DND-41 (cell line): ENCODE data around the gene SSR2.

Experiments
- ATAC-seq: fragments of 200-7000 bp; cut with Tn5 transposase; 3 replicates; pipeline ENCODE4 v1.9.1; 2021; ENCODE audit warnings: low read depth; ENCODE audit not compliant: insufficient read depth
- DNase-seq: peaks from one replicate; pipeline ENCODE4 v3.0.0-alpha.2; 2020
- H2AFZ ChIP-seq: 2 replicates; pipeline ENCODE4 v1.6.0; 2012; ENCODE audit warnings: low read depth, low read length
- H3K27ac ChIP-seq: 2 replicates; pipeline ENCODE4 v1.5.1; 2012; ENCODE audit warnings: low read length, inconsistent platforms
- H3K27me3 ChIP-seq: fragments of 200-600 bp; sonication (generic); 2 replicates; pipeline ENCODE4 v1.6.0; 2012; ENCODE audit warnings: low read length, mild to moderate bottlenecking, inconsistent platforms; ENCODE audit not compliant: insufficient read depth, poor library complexity
- H3K36me3 ChIP-seq: 2 replicates; pipeline ENCODE4 v1.5.1; 2012; ENCODE audit warnings: low read length, inconsistent platforms; ENCODE audit not compliant: insufficient read depth
- H3K4me1 ChIP-seq: 2 replicates; pipeline ENCODE4 v1.5.1; 2012; ENCODE audit warnings: mild to moderate bottlenecking, low read length; ENCODE audit not compliant: insufficient read depth
- H3K4me2 ChIP-seq: 2 replicates; pipeline ENCODE4 v1.6.0; 2012; ENCODE audit warnings: mild to moderate bottlenecking, moderate library complexity, low read length, inconsistent platforms; ENCODE audit not compliant: insufficient read depth
- H3K4me3 ChIP-seq, 2 experiments: fragments of 200-600 bp in 1 of 2; shearing (Covaris generic) in 1 of 2; 2 replicates each; pipeline ENCODE4 v1.5.1; 2012 to 2016; ENCODE audit warnings: inconsistent platforms in 2 of 2, low read length in 2 of 2, mild to moderate bottlenecking in 2 of 2, low read depth in 1 of 2, moderate library complexity in 1 of 2
- H3K79me2 ChIP-seq: 2 replicates; pipeline ENCODE4 v1.6.0; 2012; ENCODE audit warnings: low read length, inconsistent platforms; ENCODE audit not compliant: insufficient read depth
- H3K9ac ChIP-seq: 2 replicates; pipeline ENCODE4 v1.6.0; 2012; ENCODE audit warnings: low read depth, mild to moderate bottlenecking, inconsistent platforms, low read length, moderate library complexity
- H3K9me3 ChIP-seq: 2 replicates; pipeline ENCODE4 v1.5.1; 2012; ENCODE audit warnings: low read length, moderate library complexity, mild to moderate bottlenecking, inconsistent platforms; ENCODE audit not compliant: insufficient read depth, severe bottlenecking
- H4K20me1 ChIP-seq: 2 replicates; pipeline ENCODE4 v1.6.0; 2012; ENCODE audit warnings: low read length; ENCODE audit not compliant: insufficient read depth
- CTCF ChIP-seq: IDR thresholded peaks from 2 replicates; pipeline ENCODE4 v1.5.1; 2012; ENCODE audit warnings: borderline replicate concordance, low read length, moderate library complexity, mild to moderate bottlenecking; ENCODE audit not compliant: poor library complexity, severe bottlenecking; ENCODE audit errors: extremely low read depth
- EZH2 ChIP-seq: IDR thresholded peaks from 3 replicates; pipeline ENCODE4 v1.6.1; 2012; ENCODE audit warnings: borderline replicate concordance, low read depth, mild to moderate bottlenecking, moderate library complexity, low read length, inconsistent platforms; ENCODE audit not compliant: severe bottlenecking

Gene SSR2

GRCh38 chr1:156019946-156020292 lies 832 bp downstream of the SSR2 start:
- Histone ChIP-seq H4K20me1 (peaks cover 5% of the 10 kb centered on the region; the same call in 1 of the 2 replicates), H3K27ac (peak overlapping the region; percentile 92), H2AFZ (peak overlapping the region; percentile 80; the same call in 1 of the 2 replicates), H3K9ac (peak overlapping the region; percentile 77), H3K4me1 (peaks cover 20% of the 10 kb centered on the region), H3K36me3 (peaks cover 24% of the 10 kb centered on the region), H3K79me2 (peaks cover 27% of the 10 kb centered on the region), H3K4me3 (peak overlapping the region; percentile 72 to 98), H3K4me2 (peak overlapping the region; percentile 95), H3K27me3 (no peaks in the 10 kb centered on the region), H3K9me3 (no peaks in the 10 kb centered on the region)
- ATAC-seq (no peak), DNase-seq (no peak)
- TF ChIP-seq CTCF: no peak
- TF ChIP-seq EZH2: no peak

- H3K4me3 ChIP-seq: no peak overlapping the region
- DNase-seq (no peak), ATAC-seq (no peak)
- H3K27ac ChIP-seq: no peak overlapping the region
- H2AFZ ChIP-seq: no peak overlapping the region
- peaks cover 9% of the 10 kb centered on the region for H3K4me1 ChIP-seq
- H3K4me2 ChIP-seq: no peak overlapping the region
- H3K36me3 ChIP-seq: peaks cover 70% of the 10 kb centered on the region
- no peak overlapping the region for H3K9ac ChIP-seq
- H4K20me1 ChIP-seq: peaks cover 5% of the 10 kb centered on the region; the same call in 1 of the 2 replicates
- no peak for TF ChIP-seq CTCF
- TF ChIP-seq EZH2: no peak
- no peaks in the 10 kb centered on the region for H3K9me3 ChIP-seq
- no peaks in the 10 kb centered on the region for H3K27me3 ChIP-seq
- peaks cover 19% of the 10 kb centered on the region for H3K79me2 ChIP-seq
These were observed 5.9 kb downstream of the SSR2 start for GRCh38 chr1:156014829-156015228.

- H3K27ac ChIP-seq: no peak overlapping the region
- H2AFZ ChIP-seq: no peak overlapping the region
- peaks cover 70% of the 10 kb centered on the region for H3K36me3 ChIP-seq
- TF ChIP-seq CTCF (no peak), EZH2 (no peak)
- H3K4me2 ChIP-seq: no peak overlapping the region
- H3K4me1 ChIP-seq: no peaks in the 10 kb centered on the region
- H3K4me3 ChIP-seq: no peak overlapping the region
- ATAC-seq: no peak
- no peaks in the 10 kb centered on the region for H3K27me3 ChIP-seq
- H3K79me2 ChIP-seq: 0 out of 2 replicates have a peak, but pooled peaks cover 2% of the 10 kb centered on the region
- no peaks in the 10 kb centered on the region for H3K9me3 ChIP-seq
- H4K20me1 ChIP-seq: no peaks in the 10 kb centered on the region
- no peak for DNase-seq
- no peak overlapping the region for H3K9ac ChIP-seq
These were observed 8.5 kb downstream of the SSR2 start for GRCh38 chr1:156012051-156012817.
